A673 (cell line): ENCODE measurements around the gene DIP2A.

Source experiments
- CTCF ChIP-seq: fragments of 300-800, 200-600 bp; sonication (generic); conservative IDR thresholded peaks from 2 replicates; pipeline ENCODE4 v1.5.1; 2017; ENCODE audit warnings: low read depth, mild to moderate bottlenecking, antibody characterized with exemption, low read length, moderate library complexity, mixed read lengths
- EZH2 ChIP-seq: fragments of 200-600 bp; sonication (generic); IDR thresholded peaks from 2 replicates; pipeline ENCODE4 v1.6.1; 2017; ENCODE audit warnings: borderline replicate concordance, low read depth, mild to moderate bottlenecking, mixed read lengths, antibody characterized with exemption, low read length; ENCODE audit not compliant: poor library complexity, severe bottlenecking

- TF ChIP-seq CTCF: no peak
- no peak for TF ChIP-seq EZH2
Measured at GRCh38 chr21:46538262-46538661, 79.6 kb downstream of the DIP2A start.
